NCI-H2196 treated with DMSO at 0.1 percent for 48 hours (cell line): Measurements from ENCODE around the gene WWTR1.
A peak's percentile ranks its signal among the peaks of the same experiment; 100 is the strongest.

Experiments used
- DNase-seq: peaks from one replicate; lab custom pipeline; 2025; ENCODE audit not compliant: unreplicated experiment; lab: John Stamatoyannopoulos, UW

Gene WWTR1

DNA sequence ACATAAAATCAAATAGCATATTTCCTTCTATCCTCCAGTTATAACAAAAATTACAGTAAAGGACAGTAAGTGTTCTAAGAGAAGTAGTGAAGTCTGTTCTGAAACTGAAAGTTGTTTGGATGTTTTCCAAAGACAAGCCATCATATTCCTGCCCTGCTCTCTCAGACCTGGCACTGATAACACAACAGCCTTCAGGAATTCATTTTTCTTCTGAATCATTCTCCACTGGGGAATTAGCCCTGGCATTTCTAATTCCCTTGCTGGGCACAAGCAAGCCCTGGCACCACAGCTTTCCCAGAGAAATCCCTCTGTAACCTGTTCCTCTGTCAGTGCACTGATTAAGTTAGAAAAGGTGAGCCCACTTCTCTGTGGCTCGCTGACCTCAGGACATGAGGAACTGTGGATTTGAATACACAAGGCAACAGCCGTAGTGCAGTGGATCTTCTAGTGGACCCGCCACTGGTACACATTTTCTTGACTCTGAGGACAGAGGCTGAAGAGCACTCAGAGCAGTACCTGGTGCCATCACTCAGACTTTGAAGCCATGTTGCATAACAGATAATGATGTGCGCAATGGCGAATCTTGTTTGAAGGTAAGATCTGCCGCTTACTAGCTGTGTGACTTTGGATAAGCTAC, 61.6 kb downstream of the WWTR1 start:
- no peak for DNase-seq

DNA sequence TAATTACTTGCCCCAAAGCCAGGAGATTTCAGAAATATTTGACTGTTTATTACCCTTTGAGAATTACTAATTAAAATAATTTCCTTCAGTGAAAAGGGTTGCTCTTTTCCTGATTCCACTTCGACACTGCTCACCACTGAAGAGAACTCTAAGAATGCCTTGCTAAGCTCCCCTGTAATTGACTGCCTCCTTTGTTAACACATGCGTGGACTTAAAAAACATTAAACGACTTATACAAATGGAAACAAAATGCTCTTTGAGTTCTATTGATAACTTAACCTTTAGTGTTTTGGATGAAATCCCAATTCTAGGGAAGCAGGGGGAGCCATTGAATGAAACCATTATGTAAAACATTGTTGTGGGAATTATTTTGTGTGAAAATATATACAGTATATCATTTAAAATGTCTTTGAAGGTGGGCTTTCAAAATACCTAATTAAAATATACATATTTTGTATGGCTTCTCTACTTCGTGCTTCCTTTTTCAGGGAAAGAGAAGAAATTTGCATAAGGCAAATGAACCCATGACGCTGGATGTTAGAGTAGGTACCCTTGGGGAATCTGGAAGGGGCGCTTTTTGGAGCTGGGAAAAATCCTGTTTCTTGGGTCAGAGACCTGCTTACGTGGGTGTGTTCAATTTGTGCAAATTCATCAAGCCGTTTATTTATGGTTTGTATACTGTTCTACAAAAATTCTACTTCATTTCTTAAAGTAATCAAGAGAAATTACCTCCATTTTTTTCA, 64.2 kb downstream of the WWTR1 start:
- DNase-seq = no peak

DNA sequence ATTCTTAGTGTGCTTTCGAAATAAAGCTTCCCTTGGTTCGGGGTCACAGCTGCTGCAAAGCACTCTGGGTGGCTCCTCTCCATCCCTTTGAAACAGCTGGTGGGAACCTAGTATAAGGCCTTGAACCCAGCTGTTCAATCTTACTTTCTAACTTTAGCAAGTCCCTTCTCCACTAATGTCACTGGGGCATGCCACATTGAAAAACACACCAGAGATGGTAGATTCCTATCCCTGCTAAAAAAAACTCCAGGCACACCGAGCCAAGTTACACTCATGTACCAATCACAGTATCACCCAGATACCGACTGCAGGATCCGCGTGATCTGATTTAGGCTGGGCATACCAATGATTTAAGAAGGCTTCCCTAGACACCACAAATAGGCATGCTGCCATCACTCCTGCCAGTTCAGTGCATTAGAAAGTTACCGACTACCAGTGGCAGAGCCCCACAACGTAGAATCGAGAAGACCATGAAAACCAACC, 65.0 kb downstream of the WWTR1 start:
- DNase-seq = no peak

DNA sequence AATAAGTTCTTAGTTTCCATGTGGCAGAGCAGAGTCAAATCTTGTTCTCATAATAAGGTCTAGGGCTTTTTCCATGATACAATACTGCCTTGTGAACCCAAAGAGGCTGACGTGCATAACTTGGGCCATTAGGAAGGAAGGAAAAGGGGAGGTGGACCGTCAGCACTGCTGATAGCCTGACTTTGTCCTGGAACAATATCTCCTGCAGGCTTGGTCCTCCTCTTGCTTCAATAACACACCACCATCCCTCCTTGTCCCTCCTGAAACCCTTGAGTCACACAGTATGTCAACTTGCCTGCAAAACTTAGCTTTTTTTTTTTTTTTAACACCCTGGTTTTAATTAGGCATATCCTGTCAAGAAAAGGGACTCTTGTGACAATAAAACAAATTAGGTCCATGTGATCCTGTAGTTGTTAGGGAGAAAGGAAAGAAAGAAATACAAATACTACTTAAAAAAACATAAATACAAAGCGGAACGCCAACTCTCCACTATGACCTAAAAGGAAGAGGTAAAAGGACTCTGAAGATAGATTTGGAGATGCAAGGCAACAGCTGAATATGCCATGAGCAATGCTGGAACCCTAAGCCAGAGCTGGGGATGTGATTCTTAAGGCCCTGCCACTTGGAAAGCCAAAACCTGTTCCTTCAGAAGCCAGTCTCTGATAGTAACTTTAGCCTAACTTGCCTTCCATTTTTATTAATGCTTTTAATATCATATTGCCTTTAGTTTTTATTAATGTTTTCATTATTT, 67.0 kb downstream of the WWTR1 start:
- no peak for DNase-seq

DNA sequence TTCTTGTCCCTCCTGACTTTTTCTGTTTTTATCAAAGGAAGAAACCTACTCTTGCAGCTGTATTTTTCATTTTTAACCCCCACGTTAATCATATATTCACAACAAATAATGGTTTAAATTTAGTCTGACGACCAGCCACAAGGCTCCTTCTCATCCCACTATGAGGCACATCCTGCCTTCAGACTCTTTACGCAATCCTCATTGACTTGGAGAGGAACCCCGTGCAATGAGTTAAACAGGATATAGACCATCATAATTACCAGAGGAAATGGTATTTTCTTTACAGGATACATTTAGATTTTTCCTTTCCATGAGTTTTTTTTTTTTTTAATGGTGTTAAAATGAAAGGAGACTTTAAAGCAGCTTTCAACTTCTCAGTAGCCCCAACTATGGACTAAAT, 68.5 kb downstream of the WWTR1 start:
- no peak for DNase-seq

DNA sequence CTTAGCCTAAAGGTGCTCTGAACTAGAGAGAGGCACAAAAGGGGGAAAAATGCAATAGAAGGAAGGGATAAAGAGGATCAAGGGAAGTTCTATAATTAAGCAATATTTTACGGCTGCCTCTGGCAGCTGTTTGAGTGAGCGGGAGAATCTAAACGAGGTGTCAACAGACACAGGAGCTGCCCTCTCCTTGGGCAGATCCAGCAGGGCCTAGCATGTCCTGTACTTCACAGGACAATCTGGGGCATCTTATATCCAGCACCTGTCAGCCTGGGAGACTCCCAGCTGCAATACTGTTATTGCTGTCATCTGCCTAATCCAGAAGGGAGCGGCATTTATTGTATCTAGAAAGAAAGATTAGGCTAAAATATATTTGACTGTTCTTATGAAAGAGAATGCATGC, 68.9 kb downstream of the WWTR1 start:
- no peak for DNase-seq

DNA sequence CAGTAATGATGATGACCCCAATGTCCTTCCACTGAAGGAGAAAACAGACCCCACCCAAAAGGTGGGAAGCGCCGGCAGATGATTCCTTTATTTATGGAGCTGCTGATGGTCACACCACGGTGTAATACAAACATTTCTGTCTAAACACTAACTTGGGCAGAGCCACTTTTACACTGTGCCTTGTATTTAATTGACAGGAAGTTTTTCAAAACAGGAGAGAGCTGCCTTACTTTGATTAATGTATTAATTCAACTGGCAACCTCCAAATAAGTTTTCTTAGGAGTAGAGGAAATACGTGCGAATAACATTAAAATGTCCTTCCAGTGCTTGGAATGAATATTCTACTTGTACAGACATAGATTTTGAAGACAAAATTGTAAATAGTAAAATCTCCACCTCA, 70.4 kb downstream of the WWTR1 start:
- no peak for DNase-seq

DNA sequence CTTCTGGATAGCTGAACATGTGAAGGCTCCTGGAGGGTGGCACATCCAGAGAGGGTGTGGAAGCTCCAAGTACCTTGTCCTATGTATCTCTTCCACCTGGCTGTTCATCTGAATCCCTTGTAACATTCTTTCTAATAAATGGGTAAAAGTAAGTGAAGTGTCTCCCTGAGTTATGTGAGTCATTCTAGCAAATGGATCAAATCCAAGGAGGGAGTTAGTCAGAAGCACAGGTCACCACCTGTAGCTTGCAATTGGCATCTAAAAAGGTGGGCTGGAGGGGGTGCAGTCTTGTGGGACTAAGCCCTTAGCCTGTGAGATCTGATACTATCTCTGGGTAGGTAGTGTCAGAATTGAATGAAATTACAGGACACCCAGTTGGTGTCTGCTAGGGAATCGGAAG, 71.0 kb downstream of the WWTR1 start:
- DNase-seq = no peak

DNA sequence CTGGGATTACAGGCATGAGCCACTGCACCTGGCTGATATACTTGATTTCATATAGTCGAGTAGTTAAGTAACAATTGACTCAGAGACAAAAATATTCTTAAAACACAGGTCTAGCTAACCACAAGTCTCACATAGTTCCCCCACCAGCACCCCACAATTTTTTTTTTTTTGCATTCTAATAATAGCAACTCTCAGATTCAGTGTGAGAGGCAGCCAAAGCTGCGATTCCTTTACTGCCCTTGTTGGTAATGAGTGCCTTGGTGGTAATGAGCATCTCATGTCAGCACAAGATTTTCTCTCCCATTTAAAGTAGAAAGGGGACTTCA, 72.5 kb downstream of the WWTR1 start:
- DNase-seq = no peak

DNA sequence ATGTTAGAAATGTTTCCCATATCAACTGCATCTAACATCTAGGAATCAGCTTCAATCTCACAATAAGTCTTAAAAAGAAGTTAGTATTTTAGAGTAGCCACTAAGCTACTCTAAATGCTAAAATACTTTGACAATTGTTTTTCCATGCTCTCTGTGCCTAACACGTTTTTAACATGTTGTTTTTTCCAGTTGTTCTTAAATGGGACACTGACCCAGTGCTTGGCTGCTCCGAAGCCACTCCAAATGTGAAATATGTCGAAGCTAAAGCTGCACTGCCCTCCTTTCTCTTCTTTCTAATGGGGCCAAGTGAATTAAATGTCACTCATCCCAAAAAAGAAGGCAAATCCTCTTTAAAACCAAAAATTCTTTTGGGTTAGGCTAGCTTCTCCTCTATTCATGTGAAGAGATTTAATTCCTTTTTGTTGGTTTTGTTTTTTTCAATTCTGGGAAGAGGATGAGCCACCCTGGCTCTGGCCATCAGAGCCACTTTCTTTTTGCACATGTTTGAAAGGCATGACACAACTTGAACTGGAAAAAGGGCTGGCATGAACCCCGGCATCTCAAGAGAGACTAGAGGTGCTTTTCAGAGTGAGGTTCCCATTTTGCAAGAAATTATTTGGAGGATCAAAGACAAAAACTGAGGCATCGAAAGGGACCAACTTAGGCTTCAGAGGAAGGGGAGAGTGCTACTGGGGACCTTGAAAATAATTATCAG, 73.7 kb downstream of the WWTR1 start:
- no peak for DNase-seq

DNA sequence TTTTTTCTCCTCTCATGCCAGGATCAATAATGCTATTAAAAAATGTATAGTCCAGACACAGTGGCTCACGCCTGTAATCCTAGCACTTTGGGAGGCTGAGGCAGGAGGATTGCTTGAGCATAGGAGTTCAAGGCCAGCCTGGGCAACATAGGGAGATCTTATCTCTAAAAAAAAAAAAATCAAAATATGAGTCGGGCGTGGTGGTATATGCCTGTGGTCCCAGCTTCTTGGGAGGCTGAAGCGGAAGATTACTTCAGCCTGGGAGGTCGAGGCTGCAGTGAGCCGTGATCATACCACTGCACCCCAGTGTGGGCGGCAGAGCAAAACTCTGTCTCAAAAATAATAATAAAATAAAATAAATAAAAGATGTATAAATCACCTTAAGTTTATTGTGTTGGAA, 75.4 kb downstream of the WWTR1 start:
- DNase-seq = no peak

DNA sequence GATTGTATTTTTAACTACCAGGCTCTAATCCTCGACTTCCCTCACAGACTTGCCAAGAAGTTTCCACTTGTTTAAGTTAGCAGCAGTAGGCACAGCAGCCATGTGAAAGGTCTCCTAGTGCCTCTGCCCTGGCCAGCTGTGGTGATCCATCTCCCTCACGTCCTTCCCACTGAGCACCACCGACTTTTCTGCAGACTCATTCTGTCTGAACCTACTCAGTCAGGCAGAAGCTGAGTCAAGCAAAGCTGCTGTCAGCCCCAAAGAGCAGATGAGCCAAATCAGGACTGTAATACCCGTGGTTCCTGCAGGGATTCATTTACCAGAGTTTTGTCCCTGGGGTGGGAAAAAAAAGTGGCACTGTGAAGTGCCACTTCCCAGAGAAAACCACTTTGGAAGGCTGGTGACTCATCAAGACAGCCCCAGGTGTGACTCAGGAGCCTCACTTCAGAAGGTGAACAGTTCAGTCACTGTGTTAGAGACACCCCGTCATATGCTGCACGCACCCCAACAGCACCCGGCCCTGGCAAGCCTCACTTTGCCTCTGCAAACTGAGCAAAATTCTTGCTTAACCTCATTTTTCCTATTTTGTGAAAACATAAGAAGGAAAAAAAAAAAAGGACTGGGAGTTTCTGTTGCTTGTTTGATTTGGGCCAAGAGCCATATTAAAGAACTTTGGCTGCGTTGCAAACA, 76.0 kb downstream of the WWTR1 start:
- DNase-seq = no peak

DNA sequence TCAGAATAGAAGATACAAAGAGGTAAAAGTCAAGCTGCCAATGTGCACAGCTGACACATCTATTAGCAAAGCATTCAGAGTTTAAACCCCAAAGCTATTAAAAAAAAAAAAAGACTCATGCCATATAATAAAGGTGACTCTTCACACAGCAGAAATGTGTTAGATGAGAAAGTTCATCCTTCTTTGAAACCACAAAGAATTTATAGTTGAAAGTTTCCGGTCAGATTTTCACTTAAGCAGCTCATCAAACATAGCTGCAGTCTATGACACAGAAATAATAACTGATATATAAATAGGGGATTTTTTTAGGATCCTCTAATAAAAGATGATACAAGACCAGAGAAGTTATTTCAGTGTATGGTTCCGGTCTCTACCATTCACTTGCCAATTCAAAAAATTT, 76.6 kb downstream of the WWTR1 start:
- no peak for DNase-seq

DNA sequence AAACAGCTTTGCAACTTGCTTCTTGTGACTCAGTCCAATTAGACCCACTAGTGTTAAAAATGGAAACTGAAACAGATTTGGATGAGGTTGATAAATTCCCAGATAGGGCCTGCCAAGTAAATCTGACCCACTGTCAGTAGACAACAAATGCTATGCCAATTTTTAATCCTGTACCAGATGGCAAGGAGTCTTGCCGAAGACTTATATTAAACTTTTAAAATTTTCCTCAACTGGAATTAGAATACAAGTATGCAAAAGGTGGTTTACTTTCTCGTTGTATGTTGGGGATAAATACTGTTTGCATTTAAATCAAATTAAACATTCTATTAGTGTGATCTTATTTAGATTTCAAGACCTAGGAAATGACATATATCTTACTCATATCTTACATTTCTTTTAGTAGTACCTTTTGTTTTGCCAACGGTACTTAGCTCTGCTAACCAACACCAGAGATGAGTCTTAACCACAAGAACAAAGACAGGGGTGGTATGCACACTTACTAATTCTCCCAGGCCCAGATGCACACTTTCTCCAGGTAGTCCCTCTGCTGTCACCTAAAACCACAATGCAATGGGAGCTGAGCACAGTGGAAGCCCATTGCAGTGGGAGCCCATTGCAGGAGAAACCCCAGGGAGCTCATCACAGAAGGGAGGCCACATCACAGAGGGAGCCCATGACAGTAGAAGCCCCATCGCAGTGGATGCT, 77.8 kb downstream of the WWTR1 start:
- no peak for DNase-seq

DNA sequence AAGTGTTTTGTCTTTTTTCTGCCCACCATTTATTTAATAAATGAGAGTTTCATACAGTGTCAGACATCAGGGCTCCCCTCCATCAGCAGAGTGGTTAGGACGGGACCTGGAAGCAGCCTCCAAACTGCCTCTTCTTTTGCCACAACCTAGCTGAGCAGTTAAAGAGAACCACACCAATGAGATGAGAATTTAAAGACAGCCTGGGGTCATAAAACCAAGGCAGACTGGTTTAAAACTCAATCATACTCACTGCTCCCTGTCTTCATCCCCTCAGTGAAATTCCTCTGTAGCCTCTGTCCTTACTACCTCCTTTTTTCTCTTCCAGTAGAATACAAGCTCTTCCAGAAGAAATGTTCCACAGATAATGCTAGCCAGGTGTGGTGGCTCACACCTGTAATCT, 78.7 kb downstream of the WWTR1 start:
- no peak for DNase-seq

DNA sequence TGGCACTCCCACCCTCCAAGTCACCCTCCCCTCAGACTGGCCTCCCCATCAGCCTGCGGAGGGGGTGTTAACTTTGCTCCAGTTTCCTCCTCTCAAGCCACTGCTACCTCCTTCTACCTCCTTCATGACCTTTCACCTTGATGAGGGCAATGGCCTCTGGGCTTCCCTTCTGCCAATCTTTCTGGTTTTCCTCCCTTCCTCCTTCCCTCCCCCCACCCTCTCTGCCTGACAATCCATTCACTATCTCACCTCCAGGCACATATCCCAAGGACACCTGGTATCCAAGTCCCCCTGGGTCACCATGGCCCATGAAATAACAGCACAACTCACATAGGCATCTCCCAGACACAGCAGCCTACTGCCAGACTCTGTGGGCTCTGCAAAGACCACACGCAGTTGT, 80.0 kb downstream of the WWTR1 start:
- no peak for DNase-seq

DNA sequence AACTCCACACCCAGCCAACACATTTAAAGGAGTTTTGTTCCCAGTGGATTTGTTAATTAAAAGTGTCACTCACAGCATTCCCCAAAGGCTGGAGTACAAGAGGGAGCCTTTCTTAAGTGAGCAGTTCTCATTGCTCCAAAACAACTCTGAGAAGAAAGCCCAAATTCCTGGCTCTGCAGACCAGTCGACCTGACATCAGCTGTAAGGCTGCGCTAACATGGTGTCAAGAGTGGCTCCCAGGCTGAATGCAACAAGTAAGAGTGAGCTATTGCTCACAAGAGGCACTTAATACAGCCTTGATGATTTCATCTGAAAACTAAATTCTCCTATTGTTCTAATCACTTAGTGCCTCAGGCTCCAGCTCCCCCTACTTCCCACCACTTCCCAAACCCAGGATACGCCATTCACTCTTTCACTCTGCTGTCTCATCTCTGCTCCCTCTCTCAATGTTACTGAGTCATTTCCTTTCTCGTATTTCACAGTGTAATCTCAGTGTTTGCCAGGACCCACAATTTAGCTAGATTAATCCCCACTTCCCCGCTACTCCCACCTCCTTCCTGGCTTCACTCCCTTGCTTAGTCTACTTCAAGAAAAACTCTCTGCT, 81.8 kb downstream of the WWTR1 start:
- DNase-seq = peak; percentile 78

DNA sequence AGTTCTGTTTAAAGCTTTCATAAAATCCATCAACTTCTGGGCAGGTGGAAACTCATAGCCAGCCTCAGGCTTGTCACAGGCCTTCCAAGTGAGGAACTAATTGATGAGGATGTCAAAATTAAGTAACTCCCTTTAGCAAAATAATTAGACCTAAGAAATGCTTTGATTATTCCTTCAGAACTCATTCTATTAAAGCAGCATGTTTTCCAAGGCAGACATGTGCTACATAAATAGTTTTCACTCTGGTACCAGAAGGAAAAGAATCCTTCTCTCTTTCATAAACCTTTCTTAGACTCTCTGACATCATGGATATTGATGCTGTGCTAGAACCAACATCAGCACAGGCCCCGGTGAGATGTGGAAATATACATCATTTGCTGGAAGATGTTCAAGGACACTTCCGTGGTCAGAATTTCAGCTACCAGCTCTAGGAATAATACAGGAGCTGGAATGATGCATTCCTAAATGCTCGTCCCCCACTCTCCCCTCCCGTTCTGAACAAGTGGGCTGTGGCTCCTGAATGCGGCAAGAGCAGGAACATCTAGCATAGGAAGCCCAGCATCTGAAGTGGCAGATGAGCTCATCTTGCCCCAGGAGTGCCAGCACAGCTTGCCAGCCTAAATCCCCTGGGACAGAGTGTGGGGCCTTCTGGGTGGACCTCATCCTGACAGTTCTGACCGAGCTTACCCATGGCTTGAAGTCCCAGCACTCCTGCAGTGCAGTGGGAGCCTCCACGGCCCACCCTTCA, 82.4 kb downstream of the WWTR1 start:
- DNase-seq = peak; percentile 57

DNA sequence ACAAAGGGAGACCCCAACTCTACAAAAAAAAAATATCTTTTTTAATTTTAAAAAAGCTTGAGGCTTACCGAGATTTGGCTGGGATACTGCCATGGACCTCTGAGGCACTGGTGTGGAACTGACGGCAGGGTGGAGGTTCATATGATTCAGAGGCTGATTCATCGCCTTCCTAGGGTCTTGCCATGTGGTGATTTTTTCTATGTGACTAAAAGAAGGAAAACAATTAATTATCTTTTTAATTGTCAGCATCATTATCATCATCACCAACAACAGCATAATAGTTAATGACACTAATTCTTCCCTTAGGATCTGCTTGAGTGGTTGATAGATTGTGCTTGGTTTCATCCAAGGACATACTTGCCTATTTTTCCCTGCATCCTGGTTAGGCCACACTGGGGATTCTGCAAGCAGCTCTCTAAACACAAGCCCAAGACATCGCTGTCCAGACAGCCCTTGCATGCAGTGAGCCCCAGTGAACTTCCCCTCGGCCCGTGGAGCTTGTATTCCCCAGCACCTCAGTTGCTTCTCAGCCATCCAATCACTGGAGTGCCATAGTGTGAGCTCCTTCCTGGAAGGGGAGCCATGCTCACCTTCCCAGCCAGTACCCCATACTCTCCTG, 84.9 kb downstream of the WWTR1 start:
- no peak for DNase-seq
